Activated T-helper 1 cell treated with anti-CD3 and anti-CD28 coated beads, Interleukin-12 subunit alpha, Interleukin-12 subunit beta, Interleukin-2, Interleukin-4 antibody, amounts not matched to agents 30 ng/mL and 10 ng/mL and 1 ng/mL, durations not matched to agents 14 hours and 24 hours and 36 hours (primary cell): ENCODE measurements around the gene FAM187B. TPM values are rescaled to one million over a fixed set of nuclear protein-coding genes. Genes with fewer than 3 reads are reported as not detected.
A peak's percentile ranks its signal among the peaks of the same experiment; 100 is the strongest.

Experiments used
- DNase-seq: peaks from one replicate; pipeline ENCODE4 v3.0.0; 2021; ENCODE audit warnings: low spot score
- H3K27ac Mint-ChIP-seq: one replicate; pipeline ENCODE4 v1.8.0; 2021; ENCODE audit warnings: mild to moderate bottlenecking, mixed read lengths
- H3K27me3 Mint-ChIP-seq: one replicate; pipeline ENCODE4 v1.8.0; 2022; ENCODE audit warnings: mild to moderate bottlenecking, moderate library complexity, mixed read lengths; ENCODE audit not compliant: insufficient read depth
- H3K36me3 Mint-ChIP-seq: one replicate; pipeline ENCODE4 v1.8.0; 2021; ENCODE audit warnings: low read depth, mixed read lengths
- H3K4me1 Mint-ChIP-seq: one replicate; pipeline ENCODE4 v1.8.0; 2021; ENCODE audit warnings: low read depth, mixed read lengths
- H3K4me3 Mint-ChIP-seq: one replicate; pipeline ENCODE4 v1.8.0; 2021; ENCODE audit warnings: mild to moderate bottlenecking, moderate library complexity, mixed read lengths
- H3K9me3 Mint-ChIP-seq: one replicate; pipeline ENCODE4 v1.8.0; 2021; ENCODE audit warnings: mixed read lengths
- intact Hi-C: fragments of 100-400 bp; cut with micrococcal nuclease; formaldehyde crosslinking; loops from one replicate; pipeline ENCODE4 v1.15.1; 2024
- total RNA-seq: library from RNA; stranded (reverse); gene quantifications from 2 replicates; pipeline ENCODE4 v1.2.3, GENCODE V29; 2022

Gene FAM187B
- total RNA-seq, 1 donor from 2014 or later = not detected

DNA sequence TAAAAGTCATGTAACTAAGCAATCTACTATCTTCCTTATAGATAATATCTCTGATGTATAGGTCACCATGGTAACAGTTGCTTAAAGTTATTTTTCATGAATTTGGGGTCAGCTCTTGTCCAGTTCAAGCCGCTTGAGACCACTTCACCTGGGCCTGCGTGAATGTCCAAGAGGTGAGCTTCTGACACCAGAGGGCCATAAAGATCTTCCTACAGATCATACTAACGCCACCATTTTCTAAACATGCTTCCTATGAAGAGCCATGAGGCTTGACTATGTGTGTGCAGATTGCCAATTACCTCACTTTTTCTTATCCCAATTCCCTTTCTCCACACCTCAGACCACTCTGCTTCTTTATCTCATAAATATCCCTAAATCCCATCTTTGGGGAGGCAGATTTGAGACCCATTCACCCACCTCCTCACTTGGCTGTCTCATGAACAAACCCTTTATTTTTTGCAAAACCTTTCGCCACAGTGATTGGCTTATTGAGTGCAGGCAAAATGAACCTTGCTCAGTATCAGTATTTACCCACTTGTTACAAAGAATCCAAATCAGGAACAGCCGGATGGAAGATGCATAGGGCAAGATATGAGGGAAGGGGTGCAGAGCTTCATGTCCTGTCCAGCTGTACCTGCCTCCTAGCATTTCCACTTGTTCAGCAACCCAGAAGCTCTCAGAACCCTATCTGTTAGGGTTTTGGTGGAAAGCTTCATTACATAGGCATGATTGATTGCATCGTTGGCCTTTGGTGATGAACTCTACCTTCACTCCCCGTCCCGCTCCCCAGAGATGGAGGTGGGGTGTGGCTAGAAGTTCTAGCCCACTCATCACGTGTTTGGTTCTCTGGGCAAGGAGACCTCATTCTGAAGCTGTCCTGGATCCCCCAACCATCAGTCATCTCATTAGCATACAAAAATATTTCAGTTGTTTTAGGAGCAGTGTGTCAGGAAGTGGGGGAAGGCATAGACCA, 34.2 kb downstream of the FAM187B start:
- Mint-ChIP-seq H3K9me3 (peaks cover 3% of the 10 kb centered on the region), H3K27ac (no peak overlapping the region), H3K27me3 (peaks cover 12% of the 10 kb centered on the region), H3K4me1 (peaks cover 8% of the 10 kb centered on the region), H3K4me3 (no peak overlapping the region), H3K36me3 (no peaks in the 10 kb centered on the region)
- intact Hi-C loops = no loop called here
- DNase-seq = no peak

GRCh38 chr19:35184884-35185283, 43.7 kb downstream of the FAM187B start:
- Mint-ChIP-seq H3K4me1 (peaks cover 2% of the 10 kb centered on the region), H3K4me3 (no peak overlapping the region), H3K27ac (no peak overlapping the region), H3K36me3 (no peaks in the 10 kb centered on the region), H3K9me3 (peaks cover 19% of the 10 kb centered on the region), H3K27me3 (peaks cover 6% of the 10 kb centered on the region)
- DNase-seq = no peak
- intact Hi-C loops = no loop called here

DNA sequence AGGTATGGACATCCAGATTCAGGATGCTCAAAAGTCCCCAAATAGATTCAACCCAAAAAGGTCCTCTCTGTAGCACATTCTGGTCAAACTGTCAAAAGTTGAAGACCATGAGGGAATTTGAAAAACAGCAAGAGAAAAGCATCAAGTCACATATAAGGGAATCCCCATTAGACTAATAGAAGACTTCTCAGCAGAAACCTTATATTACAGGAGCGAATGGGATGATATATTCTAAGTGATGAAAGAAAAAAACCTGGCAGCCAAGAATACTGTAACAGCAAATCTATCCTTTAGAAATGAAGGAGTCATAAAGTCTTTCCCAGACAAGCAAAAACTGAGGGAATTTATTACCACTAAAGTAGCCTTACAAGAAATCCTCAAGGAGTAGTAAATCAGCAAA, 44.3 kb downstream of the FAM187B start:
- no peak for DNase-seq
- H3K9me3 Mint-ChIP-seq = peaks cover 16% of the 10 kb centered on the region
- intact Hi-C loops = no loop called here

GRCh38 chr19:35181387-35181786, 47.2 kb downstream of the FAM187B start:
- DNase-seq = no peak
- intact Hi-C loops = no loop called here
- peaks cover 5% of the 10 kb centered on the region for H3K36me3 Mint-ChIP-seq
- H3K4me1 Mint-ChIP-seq = peaks cover 22% of the 10 kb centered on the region
- H3K27me3 Mint-ChIP-seq = peaks cover 2% of the 10 kb centered on the region
- no peak overlapping the region for H3K4me3 Mint-ChIP-seq
- H3K27ac Mint-ChIP-seq = no peak overlapping the region
- peaks cover 21% of the 10 kb centered on the region for H3K9me3 Mint-ChIP-seq

More for the DNA sequence above, 44.3 kb downstream of the FAM187B start:
- H3K27ac Mint-ChIP-seq = no peak overlapping the region
- H3K27me3 Mint-ChIP-seq = peaks cover 6% of the 10 kb centered on the region
- peaks cover 8% of the 10 kb centered on the region for H3K4me1 Mint-ChIP-seq
- H3K4me3 Mint-ChIP-seq = no peak overlapping the region
- no peaks in the 10 kb centered on the region for H3K36me3 Mint-ChIP-seq

- Mint-ChIP-seq H3K27ac (no peak overlapping the region), H3K4me1 (peaks cover 26% of the 10 kb centered on the region), H3K4me3 (no peak overlapping the region), H3K27me3 (no peaks in the 10 kb centered on the region), H3K36me3 (peaks cover 8% of the 10 kb centered on the region), H3K9me3 (peaks cover 18% of the 10 kb centered on the region)
- no peak for DNase-seq
- intact Hi-C loops = no loop called here
Observed at GRCh38 chr19:35179830-35180229, 48.7 kb downstream of the FAM187B start.

- H3K36me3 Mint-ChIP-seq = peaks cover 8% of the 10 kb centered on the region
- intact Hi-C loops = no loop called here
- peaks cover 26% of the 10 kb centered on the region for H3K4me1 Mint-ChIP-seq
- no peaks in the 10 kb centered on the region for H3K27me3 Mint-ChIP-seq
- peaks cover 12% of the 10 kb centered on the region for H3K9me3 Mint-ChIP-seq
- H3K4me3 Mint-ChIP-seq = no peak overlapping the region
- DNase-seq = no peak
- H3K27ac Mint-ChIP-seq = no peak overlapping the region
Observed at GRCh38 chr19:35178701-35179100, 49.8 kb downstream of the FAM187B start.

- H3K36me3 Mint-ChIP-seq = peaks cover 13% of the 10 kb centered on the region
- H3K9me3 Mint-ChIP-seq = peaks cover 12% of the 10 kb centered on the region
- H3K27me3 Mint-ChIP-seq = no peaks in the 10 kb centered on the region
- H3K4me3 Mint-ChIP-seq = no peak overlapping the region
- peak overlapping the region; percentile 10 for H3K27ac Mint-ChIP-seq
- intact Hi-C loops = no loop called here
- peaks cover 26% of the 10 kb centered on the region for H3K4me1 Mint-ChIP-seq
- no peak for DNase-seq
Observed at GRCh38 chr19:35177377-35178274, 50.9 kb downstream of the FAM187B start.

- Mint-ChIP-seq H3K27ac (no peak overlapping the region), H3K9me3 (peaks cover 12% of the 10 kb centered on the region), H3K4me3 (no peak overlapping the region), H3K36me3 (peaks cover 22% of the 10 kb centered on the region), H3K4me1 (peaks cover 36% of the 10 kb centered on the region), H3K27me3 (no peaks in the 10 kb centered on the region)
- DNase-seq = no peak
- intact Hi-C loops = no loop called here
Observed at GRCh38 chr19:35176181-35176570, 52.4 kb downstream of the FAM187B start.

Other genes starting within 250 kb of the FAM187B start
- 176 and 189 TPM in 2 replicates for gene GRAMD1A, start 228.4 kb downstream of the FAM187B start, total RNA-seq
- 1.1 and 1.2 TPM in 2 replicates for gene SCN1B, start 198.3 kb downstream of the FAM187B start, total RNA-seq
- not detected in 2 replicates for gene HPN, start 187.0 kb downstream of the FAM187B start, total RNA-seq
- not detected in 2 replicates for gene FXYD3, start 112.9 kb downstream of the FAM187B start, total RNA-seq
- not detected in 2 replicates for gene LGI4, start 93.7 kb downstream of the FAM187B start, total RNA-seq
- not detected in 2 replicates for gene FXYD1, start 89.9 kb downstream of the FAM187B start, total RNA-seq
- 0.39 TPM in 1 of 2 replicates, not detected in the other for gene FXYD7, start 85.5 kb downstream of the FAM187B start, total RNA-seq
- 299 and 309 TPM in 2 replicates for gene FXYD5, start 74.0 kb downstream of the FAM187B start, total RNA-seq
- gene LSR, start 20.3 kb upstream of the FAM187B start, total RNA-seq = 2.7 and 4.0 TPM in 2 replicates
- 156 and 164 TPM in 2 replicates for gene USF2, start 40.2 kb upstream of the FAM187B start, total RNA-seq
- 0.57 and 0.96 TPM in 2 replicates for gene HAMP, start 53.8 kb upstream of the FAM187B start, total RNA-seq
- gene MAG, start 63.4 kb upstream of the FAM187B start, total RNA-seq = not detected in 2 replicates
- gene CD22, start 100.4 kb upstream of the FAM187B start, total RNA-seq = 4.7 and 5.1 TPM in 2 replicates
- 0.12 and 0.18 TPM in 2 replicates for gene FFAR1, start 119.2 kb upstream of the FAM187B start, total RNA-seq
- gene FFAR3, start 129.7 kb upstream of the FAM187B start, total RNA-seq = 0.20 and 0.36 TPM in 2 replicates
- gene GPR42, start 142.3 kb upstream of the FAM187B start, total RNA-seq = 0.20 TPM in 1 of 2 replicates, not detected in the other
- gene FFAR2, start 219.5 kb upstream of the FAM187B start, total RNA-seq = not detected in 2 replicates